Lung (tissue), 12 donors: Measurements from ENCODE around the gene KIF22. TPM values are rescaled to one million over a fixed set of nuclear protein-coding genes. Genes with fewer than 3 reads are reported as not detected.

Source experiments
- ATAC-seq: fragments of 200-7000 bp; cut with Tn5 transposase; one replicate; pipeline ENCODE4 v1.9.1; 2020; ENCODE audit warnings: moderate number of reproducible peaks; ENCODE audit not compliant: insufficient read depth, low FRiP score
- DNase-seq, 3 donors: peaks; one replicate each; pipeline ENCODE4 v3.0.0-alpha.2; 2013 to 2017
- H3K27ac ChIP-seq, 2 donors: one replicate each; pipeline ENCODE4 v1.5.1; 2013; ENCODE audit warnings: mild to moderate bottlenecking in 2 of 2, moderate library complexity in 2 of 2, control low read depth in 1 of 2, inconsistent platforms in 1 of 2, low read depth in 1 of 2, low read length in 1 of 2
- H3K27me3 ChIP-seq, 3 donors: one replicate each; pipeline ENCODE4 v1.5.1; 2013; ENCODE audit warnings: low read length in 2 of 3; ENCODE audit not compliant: control insufficient read depth in 3 of 3, insufficient read depth in 3 of 3
- H3K36me3 ChIP-seq, 4 donors: one replicate each; pipeline ENCODE4 v1.5.1; 2013; ENCODE audit warnings: low read length in 4 of 4, mild to moderate bottlenecking in 1 of 4, moderate library complexity in 1 of 4; ENCODE audit not compliant: control insufficient read depth in 4 of 4, insufficient read depth in 4 of 4
- H3K4me1 ChIP-seq, 5 donors: one replicate each; pipeline ENCODE4 v1.5.1; 2013; ENCODE audit warnings: low read length in 5 of 5, mild to moderate bottlenecking in 2 of 5, moderate library complexity in 1 of 5; ENCODE audit not compliant: control insufficient read depth in 5 of 5, insufficient read depth in 5 of 5
- H3K4me3 ChIP-seq: one replicate; pipeline ENCODE4 v1.5.1; 2013; ENCODE audit warnings: mild to moderate bottlenecking, control low read depth, moderate library complexity
- H3K9ac ChIP-seq, 2 donors: one replicate each; pipeline ENCODE4 v1.5.1; 2013; ENCODE audit warnings: low read length in 2 of 2, control low read depth in 1 of 2; ENCODE audit not compliant: insufficient read depth in 1 of 2
- H3K9me3 ChIP-seq, 4 donors: one replicate each; pipeline ENCODE4 v1.5.1; 2013; ENCODE audit warnings: low read length in 3 of 4, mild to moderate bottlenecking in 1 of 4, moderate library complexity in 1 of 4; ENCODE audit not compliant: control insufficient read depth in 4 of 4, insufficient read depth in 3 of 4
- WGBS, 2 donors: extraction: QIAGEN DNeasy Blood & Tissue Kit; methylation state at CpG; one replicate each; pipeline ENCODE4 v1.1.7; 2013; 5-methylcytosine and 5-hydroxymethylcytosine counted together
- polyA plus RNA-seq, 2 donors: library from polyadenylated mRNA; stranded (reverse); fragments of 200-250 nt; gene quantifications; one replicate each; pipeline ENCODE4 v1.2.1, GENCODE V29; 2013
- total RNA-seq, 2 donors: library from RNA; depleted of rRNA in 1 of 2; stranded (reverse); fragments of >200 nt in 1 of 2; gene quantifications; one replicate each; pipeline ENCODE4 v1.2.1, GENCODE V29; 2014 to 2021
- TF ChIP-seq, protein P1 (sequence below): IDR thresholded peaks from 2 replicates; pipeline ENCODE4 v1.5.1; 2012; ENCODE audit warnings: mild to moderate bottlenecking; ENCODE audit errors: control extremely low read depth, extremely low read depth
- donor health status: control.
- donor health status: control.
- donor health status: Bipolar disorder and iron deficiency.
- donor health status: healthy.
- donor health status: DM: yes; HTN: yes; CAD: no.

Gene KIF22
- total and polyA plus RNA-seq, 4 donors, result 22.1 to 84.9 (median 25.9) TPM

DNA sequence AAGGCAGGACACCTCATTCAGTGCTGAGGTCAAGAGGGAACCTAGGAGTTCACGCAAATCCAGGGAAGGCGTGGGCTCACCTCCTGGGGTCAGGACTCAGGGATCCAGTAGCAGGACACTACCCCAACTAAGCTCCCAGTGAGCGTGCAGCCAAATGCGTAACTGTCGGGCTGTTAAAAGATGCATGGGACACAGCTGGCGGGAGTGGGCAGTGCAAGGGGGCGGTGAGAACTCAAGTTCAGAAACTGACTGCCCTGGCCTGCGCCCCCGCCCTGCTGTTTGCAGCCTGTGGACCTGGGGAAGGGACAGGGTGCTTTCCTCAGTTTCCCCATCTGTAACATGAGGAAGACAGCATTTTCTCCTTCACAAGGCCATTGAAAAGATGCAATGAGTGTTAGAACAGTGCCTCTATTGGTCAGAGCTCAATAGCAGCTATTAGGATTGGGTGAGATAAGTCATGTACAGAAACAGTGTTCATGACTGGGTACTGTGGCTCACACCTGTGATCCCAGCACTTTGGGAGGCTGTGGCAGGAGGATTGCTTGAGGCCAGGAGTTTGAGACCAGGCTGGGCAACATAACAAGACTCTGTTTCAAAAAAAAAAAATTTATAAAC is 52.3 kb downstream of the KIF22 start:
- Histone ChIP-seq H3K27me3 (peaks cover 0 to under 1% (median 0%) of the 10 kb centered on the region in 3 donors), H3K4me1 (peaks cover 0 to 12% (median 0%) of the 10 kb centered on the region in 5 donors), H3K36me3 (peaks cover 0 to 79% (median 6%) of the 10 kb centered on the region in 4 donors), H3K4me3 (no peak overlapping the region), H3K9me3 (no peaks in the 10 kb centered on the region), H3K27ac (no peak overlapping the region), H3K9ac (no peak overlapping the region)
- DNase-seq (no peak), ATAC-seq (no peak)
- TF ChIP-seq, protein P1, sequence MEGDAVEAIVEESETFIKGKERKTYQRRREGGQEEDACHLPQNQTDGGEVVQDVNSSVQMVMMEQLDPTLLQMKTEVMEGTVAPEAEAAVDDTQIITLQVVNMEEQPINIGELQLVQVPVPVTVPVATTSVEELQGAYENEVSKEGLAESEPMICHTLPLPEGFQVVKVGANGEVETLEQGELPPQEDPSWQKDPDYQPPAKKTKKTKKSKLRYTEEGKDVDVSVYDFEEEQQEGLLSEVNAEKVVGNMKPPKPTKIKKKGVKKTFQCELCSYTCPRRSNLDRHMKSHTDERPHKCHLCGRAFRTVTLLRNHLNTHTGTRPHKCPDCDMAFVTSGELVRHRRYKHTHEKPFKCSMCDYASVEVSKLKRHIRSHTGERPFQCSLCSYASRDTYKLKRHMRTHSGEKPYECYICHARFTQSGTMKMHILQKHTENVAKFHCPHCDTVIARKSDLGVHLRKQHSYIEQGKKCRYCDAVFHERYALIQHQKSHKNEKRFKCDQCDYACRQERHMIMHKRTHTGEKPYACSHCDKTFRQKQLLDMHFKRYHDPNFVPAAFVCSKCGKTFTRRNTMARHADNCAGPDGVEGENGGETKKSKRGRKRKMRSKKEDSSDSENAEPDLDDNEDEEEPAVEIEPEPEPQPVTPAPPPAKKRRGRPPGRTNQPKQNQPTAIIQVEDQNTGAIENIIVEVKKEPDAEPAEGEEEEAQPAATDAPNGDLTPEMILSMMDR, result no peak
- WGBS, 2 donors, result 95 to 97% methylated on average over 9 of the region's 9 CpGs

DNA sequence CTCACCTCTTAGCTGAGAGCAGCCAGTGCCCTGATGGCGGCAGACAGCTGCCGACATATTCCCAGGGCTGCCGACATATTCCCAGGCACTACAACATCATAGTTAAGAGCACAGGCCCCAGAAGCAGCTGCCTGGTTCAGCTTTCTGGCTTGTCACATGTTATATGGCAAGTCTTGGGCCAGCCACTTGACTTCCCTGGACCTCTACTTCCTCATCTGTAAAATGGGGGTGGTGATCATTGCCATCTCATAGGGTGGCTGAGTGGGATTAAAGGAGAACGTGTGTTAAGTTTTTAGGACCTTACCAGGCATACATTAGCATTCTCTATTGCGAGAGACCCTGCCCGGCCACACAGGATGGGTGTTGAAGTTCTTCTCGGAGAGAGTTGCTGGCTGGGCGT is 53.4 kb downstream of the KIF22 start:
- 95 to 96% methylated on average over 8 of the region's 8 CpGs for WGBS, 2 donors
- Histone ChIP-seq H3K9ac (no peak overlapping the region), H3K9me3 (no peaks in the 10 kb centered on the region), H3K4me3 (no peak overlapping the region), H3K27ac (peak overlapping the region in 1 of 2 donors; percentile 26), H3K27me3 (no peaks in the 10 kb centered on the region), H3K36me3 (peaks cover 0 to 76% (median 6%) of the 10 kb centered on the region in 4 donors), H3K4me1 (peaks cover 0 to 12% (median 0%) of the 10 kb centered on the region in 5 donors)
- no peak for ATAC-seq
- TF ChIP-seq, protein P1, result no peak
- no peak for DNase-seq

DNA sequence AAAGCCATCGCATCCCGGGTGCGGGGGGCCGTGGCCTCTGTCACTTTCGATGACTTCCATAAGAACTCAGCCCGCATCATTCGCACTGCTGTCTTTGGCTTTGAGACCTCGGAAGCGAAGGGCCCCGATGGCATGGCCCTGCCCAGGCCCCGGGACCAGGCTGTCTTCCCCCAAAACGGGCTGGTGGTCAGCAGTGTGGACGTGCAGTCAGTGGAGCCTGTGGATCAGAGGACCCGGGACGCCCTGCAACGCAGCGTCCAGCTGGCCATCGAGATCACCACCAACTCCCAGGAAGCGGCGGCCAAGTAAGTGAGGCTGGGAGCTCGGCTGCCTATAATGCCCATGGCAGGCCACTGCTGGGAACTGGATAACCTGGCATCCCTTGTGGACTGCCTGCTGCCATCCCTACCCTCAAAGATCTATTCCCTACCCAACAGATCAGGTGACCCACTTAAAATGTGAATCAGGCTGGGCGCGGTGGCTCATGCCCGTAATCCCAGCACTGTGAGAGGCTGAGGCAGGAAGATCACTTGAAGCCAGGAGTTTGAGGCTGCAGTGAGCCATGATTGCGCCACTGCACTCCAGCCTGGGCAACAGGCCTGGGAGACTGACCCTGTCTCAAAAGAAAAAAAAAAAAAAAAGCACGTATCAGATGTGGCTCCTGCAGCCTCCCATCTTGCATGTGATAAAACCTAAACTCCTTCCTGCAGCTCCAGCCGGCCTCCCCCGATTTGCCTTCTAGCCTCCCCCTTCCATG is 54.2 kb downstream of the KIF22 start:
- Histone ChIP-seq H3K9ac (no peak overlapping the region), H3K4me3 (no peak overlapping the region), H3K9me3 (no peaks in the 10 kb centered on the region), H3K27ac (peak overlapping the region in 1 of 2 donors; percentile 52), H3K4me1 (peaks cover 0 to 12% (median 0%) of the 10 kb centered on the region in 5 donors), H3K36me3 (peaks cover 0 to 74% (median 6%) of the 10 kb centered on the region in 4 donors), H3K27me3 (no peaks in the 10 kb centered on the region)
- ATAC-seq (peak; percentile 55), DNase-seq (peak in 1 of 3 donors; percentile 24)
- TF ChIP-seq, protein P1, result no peak
- WGBS, 2 donors, result 90 to 92% methylated on average over 28 of the region's 28 CpGs
